Limb (tissue), 2 donors: Measurements from ENCODE around the gene CREM.
"Not testable (repeated sequence)": the region's sequence is repeated elsewhere in the genome, so short reads cannot be mapped to it uniquely, and the experiment has no call there.

Experiments used
- DNase-seq, 2 donors: peaks; one replicate each; pipeline ENCODE4 v3.0.0-alpha.2; 2016; ENCODE audit errors: extremely low spot score in 2 of 2

CREM gene

DNA sequence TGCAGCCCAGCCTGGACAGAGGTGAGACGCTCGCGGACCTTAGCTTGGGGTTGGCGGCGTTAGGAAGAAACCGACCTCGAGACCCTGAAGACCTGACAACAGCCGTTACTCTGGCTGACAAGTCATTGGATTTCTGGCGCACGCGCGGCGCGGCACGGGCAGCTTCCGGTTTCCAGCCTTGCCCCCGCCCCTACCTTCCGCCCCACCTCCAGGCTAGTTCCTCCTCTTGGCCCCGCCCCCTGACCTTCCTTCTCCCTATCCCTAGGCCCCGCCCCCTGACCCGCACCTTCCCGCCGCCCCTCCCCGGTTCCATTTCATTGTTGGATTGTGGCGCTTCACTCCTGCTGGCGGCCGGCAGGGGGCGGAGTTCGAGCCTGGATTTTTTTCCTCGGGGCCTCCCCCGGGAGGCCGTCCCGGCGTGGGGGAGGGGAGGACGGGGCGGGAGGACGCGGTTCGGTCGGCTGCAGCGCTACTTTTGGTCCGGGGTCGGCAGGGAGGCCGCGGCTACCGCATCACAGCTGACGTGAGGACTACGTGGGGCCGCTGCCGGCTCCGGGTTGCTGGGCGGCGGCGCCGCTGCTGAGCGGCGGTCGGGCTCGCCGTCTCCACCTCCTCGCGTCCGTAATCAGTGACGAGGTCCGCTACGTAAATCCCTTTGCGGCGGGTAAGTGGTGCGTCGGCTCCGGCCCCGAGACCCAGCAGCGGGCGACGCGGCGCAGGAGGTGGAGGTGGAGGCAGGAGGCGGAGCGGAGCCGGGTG, at the start of gene CREM:
TSS of gene CREM (plus strand) at position 317 of the 759 bp plus-strand sequence. CDS start 10,990 bp downstream, outside the sequence.
- peak; percentile 99 for DNase-seq

DNA sequence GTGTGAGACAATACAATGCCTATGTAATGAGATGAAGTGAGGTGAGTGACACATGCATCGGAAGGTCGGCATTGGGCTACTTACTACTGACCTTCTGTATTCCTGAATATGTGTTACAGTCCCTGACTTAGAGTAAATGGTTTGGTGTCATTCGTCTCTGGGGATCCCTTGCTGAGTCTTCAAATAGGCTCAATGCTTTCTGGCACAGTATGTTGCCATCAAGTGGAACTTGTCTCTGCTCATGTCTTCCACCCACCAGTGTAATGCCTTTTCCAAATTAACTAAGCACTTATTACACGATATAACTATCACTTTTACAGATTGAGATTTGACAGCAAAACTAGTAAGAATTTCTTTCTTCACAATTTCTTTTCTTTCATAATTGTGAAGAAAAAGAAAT, 47.4 kb upstream of the CREM start:
- no peak for DNase-seq

DNA sequence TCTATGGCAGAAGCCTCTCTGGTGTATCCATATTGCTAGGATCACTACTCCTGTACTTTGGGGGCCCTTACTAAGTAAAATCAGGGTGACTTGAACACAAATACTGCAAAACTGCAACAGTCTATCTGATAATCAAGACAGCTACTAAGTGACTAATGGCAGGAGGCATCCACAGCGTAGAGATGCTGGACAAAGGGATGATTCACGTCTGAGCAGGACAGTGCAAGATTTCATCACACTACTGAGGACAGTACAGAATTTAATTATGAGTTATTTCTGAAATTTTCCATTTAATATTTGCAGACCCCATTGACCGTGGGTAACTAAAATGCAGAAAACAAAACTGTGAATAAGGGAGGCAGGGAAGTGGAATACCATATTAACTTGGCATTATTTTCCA, 46.9 kb upstream of the CREM start:
- DNase-seq, result no peak

DNA sequence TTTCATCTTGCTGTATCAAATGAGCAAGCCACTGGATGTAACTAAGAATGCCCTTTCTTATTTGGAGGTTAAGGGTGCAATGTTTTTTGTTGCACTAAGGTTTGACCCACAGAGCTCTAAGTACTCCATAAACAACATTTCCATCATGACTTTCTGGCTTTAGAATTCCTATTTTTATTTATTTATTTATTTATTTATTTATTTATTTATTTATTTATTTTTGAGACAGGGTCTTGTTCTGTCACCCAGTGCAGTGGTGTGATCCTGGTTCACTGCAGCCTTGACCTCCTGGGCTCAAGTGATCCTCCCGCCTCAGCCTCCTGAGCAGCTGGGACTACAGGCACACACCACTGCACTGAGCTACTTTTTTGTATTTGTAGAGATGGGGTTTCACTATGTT, 46.4 kb upstream of the CREM start:
- DNase-seq, result not testable (repeated sequence)

DNA sequence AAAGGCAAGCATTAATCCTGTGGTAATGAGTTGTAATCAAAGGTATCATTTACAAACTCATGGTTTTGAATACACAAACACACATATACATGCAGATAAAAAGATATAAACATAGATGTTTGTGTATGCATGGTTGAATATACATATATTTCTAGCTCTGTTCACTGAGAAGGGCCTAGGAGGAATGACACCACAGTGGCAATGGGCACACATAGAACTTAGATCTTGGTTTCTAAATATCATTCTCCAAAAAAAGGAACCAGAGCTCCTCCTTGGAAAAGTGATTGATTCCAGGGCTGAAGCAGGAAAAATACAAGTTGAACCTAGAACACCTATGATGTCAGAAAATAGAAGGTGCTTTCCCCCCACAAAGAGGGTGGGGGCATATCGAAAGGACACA, 43.4 kb upstream of the CREM start:
- DNase-seq, result no peak

DNA sequence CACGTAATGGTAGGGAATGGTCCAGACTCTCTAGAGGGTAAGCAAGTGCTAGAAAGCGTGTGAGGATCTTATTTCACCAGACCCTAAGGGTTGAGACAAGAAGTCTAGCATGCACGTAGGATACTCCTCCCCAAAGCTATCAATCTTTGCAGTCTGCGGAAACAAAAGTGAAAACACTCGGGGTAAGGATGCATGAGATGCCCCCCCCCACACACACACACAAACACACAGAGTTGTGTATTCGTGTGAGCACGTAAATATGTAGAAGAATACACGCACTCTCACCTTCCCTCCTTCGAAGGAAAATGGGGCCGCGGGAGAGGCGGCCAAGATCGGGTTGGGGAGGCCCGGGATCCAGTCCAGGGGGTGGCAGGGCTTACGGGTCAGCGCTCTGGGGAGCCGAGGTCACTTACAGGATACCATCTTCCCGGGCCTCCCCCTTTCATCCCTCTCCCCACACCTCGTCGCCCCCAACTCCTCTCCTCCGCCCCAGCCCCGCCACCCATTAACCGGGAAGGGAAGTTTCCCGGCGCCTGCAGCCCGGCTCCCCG, 37.0 kb upstream of the CREM start:
- peak in 1 of 2 donors; percentile 3 for DNase-seq

DNA sequence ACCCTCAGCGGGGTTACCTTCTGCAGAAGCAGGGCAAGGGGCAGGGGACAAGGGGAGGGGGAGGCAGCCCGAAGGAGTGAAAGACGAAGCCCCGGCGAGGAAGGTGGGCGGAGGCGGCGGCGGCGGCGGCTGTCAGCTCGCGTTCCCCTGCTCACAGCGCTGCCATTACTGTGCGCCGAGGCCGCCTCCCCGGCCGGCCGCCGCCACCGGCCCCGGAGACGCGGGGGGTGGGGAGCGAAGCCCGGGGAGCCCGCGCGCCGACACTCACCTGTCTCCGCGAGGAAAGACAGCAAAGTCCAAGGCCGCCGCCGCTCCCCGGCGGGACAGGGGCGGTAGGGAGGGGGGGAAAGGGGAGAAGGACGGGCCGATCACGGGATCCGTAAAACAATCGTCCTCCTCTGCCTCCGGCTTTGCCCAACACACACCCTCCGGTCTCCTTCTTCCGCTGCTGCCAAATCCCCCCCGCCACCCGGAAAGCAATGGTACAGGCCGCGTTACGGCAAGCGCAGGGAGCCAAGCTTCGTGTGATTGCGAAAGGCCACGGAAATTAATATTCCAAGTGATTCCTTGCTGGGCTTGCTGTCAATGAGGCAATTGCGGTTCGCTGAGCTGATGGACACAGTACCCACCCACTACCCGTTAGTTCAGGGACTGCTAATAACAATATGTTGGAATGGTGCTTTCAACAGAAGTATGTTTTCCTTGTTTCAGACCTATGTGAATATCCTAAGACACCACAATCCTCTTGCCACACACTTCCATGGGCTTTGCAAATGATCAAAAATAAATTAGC, 36.3 kb upstream of the CREM start, which contains the start of gene CUL2:
TSS of gene CUL2 (minus strand) at position 180 of the 793 bp plus-strand sequence. CDS start 19,024 bp downstream, outside the sequence.
- DNase-seq, result peak; percentile 95 to 98

GRCh38 chr10:35091994-35092790, 34.5 kb upstream of the CREM start:
- no peak for DNase-seq

- no peak for DNase-seq
These were observed 33.8 kb upstream of the CREM start for GRCh38 chr10:35092851-35093250.

DNA sequence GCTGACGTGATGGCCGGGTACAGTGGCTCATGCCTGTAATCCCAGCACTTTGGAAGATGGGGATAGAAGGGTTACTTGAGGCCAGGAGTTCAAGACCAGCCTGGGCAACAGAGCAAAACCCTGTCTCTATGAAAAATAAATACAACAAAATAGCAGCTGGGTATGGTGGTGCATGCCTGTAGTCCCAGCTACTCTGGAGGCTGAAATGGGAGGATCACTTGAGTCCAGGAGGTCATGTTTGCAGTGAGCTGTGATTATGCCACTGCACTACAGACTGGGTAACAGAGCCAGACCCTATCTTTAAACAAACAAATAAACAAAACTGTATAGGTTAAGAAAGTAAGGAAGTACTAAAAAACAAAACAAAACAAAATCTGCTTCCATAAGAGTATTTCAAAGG, 30.3 kb upstream of the CREM start:
- DNase-seq, result no peak

GRCh38 chr10:35097510-35097909, 29.1 kb upstream of the CREM start:
- no peak for DNase-seq

DNA sequence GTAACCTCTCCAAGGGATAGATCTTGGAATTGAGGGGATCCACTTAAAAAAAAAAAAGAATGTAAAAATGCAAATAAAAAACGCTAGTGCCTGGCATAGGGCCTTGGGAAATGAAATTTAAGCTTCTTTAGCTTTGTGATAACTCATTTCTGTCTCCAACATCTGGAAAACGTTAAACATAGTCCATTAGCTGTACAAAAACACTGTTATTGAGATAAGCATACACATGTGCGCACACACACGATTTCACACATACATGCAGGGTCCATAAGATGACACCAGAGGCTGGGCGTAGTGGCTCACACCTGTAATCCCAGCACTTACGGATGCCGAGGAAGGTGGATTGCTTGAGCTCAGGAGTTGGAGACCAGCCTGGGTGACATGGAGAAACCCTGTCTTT, 22.8 kb upstream of the CREM start:
- peak in 1 of 2 donors; percentile 13 for DNase-seq

- DNase-seq, result no peak
These were observed 14.1 kb upstream of the CREM start for GRCh38 chr10:35112571-35112970.

DNA sequence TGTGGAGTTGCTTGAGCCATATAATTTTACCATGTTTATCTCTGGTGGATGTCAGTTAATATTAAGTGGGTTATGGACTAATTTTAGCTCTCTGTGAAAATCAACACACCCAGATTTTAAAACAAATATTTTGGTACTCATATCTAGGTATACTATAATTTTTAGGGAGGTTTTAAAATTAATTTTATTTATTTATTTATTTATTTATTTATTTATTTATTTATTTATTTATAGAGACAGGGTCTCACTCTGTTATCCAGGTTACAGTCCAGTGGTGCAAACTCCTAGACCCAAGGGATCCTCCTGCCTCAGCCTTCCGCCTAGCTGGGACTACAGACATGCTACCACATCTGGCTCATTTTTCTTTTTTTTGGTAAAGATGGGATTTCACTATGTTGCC, 7.3 kb upstream of the CREM start:
- no peak for DNase-seq

DNA sequence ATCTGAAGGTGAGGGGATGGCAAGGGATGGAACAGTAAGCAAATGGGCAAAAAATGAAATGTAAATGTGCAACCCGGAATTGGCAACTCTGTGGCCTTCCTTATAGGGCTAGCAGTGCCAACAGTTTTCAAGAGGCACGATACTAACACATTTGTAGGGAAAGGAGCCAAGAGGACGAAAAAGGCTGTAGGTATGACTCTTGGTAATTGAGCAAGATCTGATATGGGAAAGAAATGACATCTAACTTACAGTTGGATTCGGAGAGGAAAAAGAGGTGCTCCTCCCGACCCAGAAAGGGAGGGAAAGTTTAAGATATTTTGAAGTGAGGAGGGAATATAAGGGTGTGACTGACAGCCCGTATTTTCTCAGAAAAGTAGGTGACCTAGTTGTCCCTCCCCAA, 2.1 kb upstream of the CREM start:
- DNase-seq, result no peak

DNA sequence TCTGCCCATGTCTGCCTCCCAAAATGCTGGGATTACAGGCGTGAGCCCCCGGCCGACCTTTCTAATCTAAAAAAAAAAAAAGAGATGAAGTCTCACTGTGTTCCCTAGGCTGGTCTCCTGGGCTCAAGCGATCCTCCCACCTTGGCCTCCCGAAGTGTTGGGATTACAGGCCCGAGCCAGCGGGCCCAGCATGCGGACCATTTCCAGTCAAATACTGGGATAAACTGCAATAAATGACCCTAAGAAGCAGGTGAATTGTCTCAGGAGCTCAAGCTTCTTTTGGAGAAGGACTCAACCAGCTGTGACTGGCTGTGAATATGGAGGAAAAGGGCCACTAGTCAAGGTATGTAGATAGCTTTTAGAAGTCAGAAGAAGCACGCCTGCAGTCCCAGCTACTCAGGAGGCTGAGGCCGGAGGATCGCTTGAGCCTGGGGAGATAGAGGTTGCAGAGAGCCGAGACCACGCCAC, 550 bp upstream of the CREM start:
- DNase-seq, result no peak

DNA sequence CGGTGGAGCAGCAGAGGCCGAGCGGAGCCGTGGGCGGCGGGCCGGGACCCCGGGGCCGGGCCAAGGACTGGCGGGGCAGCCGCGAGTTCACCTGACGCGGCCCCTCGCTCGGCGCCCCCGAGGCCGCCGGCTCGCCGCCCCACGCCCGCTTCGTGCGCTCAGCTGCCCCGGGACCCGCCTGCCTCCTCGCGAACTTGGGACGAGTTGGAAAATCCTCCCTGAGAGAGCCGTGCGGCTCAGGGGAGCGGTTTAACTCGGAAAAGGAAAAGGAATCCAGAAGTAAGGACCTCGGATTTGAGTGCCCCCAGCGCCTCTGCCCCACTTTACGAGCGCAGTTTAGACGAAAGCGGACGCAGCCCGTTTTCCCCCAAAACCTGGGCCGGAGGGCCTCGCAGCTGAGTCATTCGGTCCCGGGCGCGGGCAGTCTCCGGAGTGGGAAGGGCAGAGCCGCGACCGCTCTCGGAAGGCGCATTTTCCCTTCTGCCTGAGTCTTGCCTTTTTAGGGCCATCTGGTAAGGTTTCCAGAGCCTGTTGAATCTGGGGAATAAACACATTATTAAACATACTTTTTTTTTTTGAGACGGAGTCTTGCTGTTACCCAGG, 744 bp downstream of the CREM start:
- peak in 1 of 2 donors; percentile 82 for DNase-seq

- no peak for DNase-seq
These were observed 2.6 kb downstream of the CREM start for GRCh38 chr10:35129185-35129674.

DNA sequence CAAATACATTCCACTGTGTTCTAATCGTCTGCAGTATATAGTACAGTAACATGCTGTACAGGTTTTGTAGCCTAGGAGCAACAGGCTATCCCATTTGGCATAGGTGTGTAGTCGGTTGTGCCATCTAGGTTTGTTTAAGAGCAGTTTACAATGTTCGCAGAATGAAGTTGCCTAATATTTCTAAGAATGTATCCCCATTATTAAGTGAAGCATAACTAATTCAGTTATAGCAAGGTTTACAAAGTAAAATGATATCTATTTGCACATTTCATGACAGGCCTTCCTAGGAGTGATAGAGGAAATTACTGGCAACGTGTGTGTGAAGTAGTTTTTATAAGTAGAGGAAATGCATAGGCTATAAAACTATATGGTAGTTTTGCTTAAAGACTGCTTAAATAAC, 4.0 kb downstream of the CREM start:
- no peak for DNase-seq

DNA sequence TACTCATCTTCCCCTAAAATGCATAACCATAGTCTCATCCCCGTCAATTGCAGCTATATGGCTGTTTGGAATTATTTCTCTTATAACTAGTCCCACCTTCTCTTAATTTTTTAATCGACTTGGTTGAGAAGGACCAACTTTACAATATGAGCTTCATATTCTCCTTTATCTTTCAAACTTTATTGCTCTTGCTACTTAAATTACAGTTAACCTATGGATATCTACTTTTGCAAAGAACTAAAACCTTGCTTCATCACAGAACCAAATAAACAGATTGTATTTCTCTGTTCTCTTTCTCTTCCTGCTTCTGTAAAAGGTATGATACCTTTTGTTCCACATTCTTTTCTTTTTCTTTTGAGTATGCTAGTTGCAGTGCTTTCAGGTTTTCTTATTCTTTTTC, 6.1 kb downstream of the CREM start:
- no peak for DNase-seq

DNA sequence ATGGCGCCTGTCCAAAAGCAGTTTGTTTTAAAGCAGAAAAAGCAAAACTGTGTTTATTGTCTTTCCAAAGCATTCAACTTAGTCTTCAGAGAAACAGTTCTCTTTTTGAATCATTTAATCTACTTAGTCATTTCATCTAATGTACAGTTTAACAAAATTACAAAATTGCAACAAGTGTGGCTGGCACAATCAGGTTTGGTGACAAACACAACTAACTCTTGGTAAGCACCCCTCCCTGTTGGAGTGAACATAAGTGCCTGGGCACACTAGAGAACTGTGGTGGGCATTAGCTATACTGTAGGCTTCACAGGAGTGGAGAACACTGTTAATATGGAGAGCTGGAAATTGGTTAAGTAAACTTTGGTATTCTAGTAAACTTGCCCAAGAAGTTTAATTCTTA, 6.9 kb downstream of the CREM start:
- no peak for DNase-seq
